DOHH2 (cell line): Measurements from ENCODE around the gene USP50.

Source experiments
- CTCF ChIP-seq: fragments of 200-600 bp; sonication (generic); IDR thresholded peaks from one replicate; pipeline ENCODE4 v1.5.1; 2014; ENCODE audit warnings: antibody characterized with exemption, mild to moderate bottlenecking, low read depth, low read length; ENCODE audit not compliant: poor library complexity, severe bottlenecking
- EZH2phosphoT487 ChIP-seq: fragments of 200-600 bp; sonication (generic); IDR thresholded peaks from 2 replicates; pipeline ENCODE4 v1.6.1; 2017; ENCODE audit warnings: borderline replicate concordance, mild to moderate bottlenecking, antibody characterized with exemption, low read length, moderate library complexity, mixed read lengths

- TF ChIP-seq CTCF = no peak
- no peak for TF ChIP-seq EZH2phosphoT487
These were observed 44.7 kb downstream of the USP50 start for GRCh38 chr15:50501815-50502214.
